Activated CD4-positive, alpha-beta memory T cell treated with anti-CD3 and anti-CD28 coated beads for 36 hours (primary cell): ENCODE results near the gene WIPF3. TPM values are rescaled to one million over a fixed set of nuclear protein-coding genes. Genes with fewer than 3 reads are reported as not detected.
"Not testable (repeated sequence)": the region's sequence is repeated elsewhere in the genome, so short reads cannot be mapped to it uniquely, and the experiment has no call there.

Source experiments
- CTCF ChIA-PET: fragments of 350-600 bp; sonication (Branson Sonifier 250); formaldehyde crosslinking; loops from one replicate; lab custom pipeline; 2021; ENCODE audit warnings: antibody characterized with exemption, inconsistent platforms; lab: Charles Lee
- POLR2A ChIA-PET: fragments of 350-600 bp; sonication (Branson Sonifier 250); formaldehyde crosslinking; loops from one replicate; lab custom pipeline; 2021; ENCODE audit warnings: antibody characterized with exemption; lab: Charles Lee
- DNase-seq: peaks from one replicate; pipeline ENCODE4 v3.0.0-alpha.2; 2020
- H3K27ac Mint-ChIP-seq: one replicate; pipeline ENCODE4 v1.8.0; 2021; ENCODE audit warnings: mixed read lengths
- H3K27me3 Mint-ChIP-seq: one replicate; pipeline ENCODE4 v1.8.0; 2021; ENCODE audit warnings: mixed read lengths
- H3K36me3 Mint-ChIP-seq: one replicate; pipeline ENCODE4 v1.8.0; 2021; ENCODE audit warnings: mixed read lengths
- H3K4me1 Mint-ChIP-seq: one replicate; pipeline ENCODE4 v1.8.0; 2021; ENCODE audit warnings: low read depth, mixed read lengths
- H3K4me3 Mint-ChIP-seq: one replicate; pipeline ENCODE4 v1.8.0; 2021; ENCODE audit warnings: mild to moderate bottlenecking, mixed read lengths
- H3K9me3 Mint-ChIP-seq: one replicate; pipeline ENCODE4 v1.8.0; 2021; ENCODE audit warnings: mixed read lengths
- intact Hi-C: fragments of 100-400 bp; cut with micrococcal nuclease; formaldehyde crosslinking; loops from one replicate; pipeline ENCODE4 v1.15.1; 2023
- total RNA-seq, 2 experiments: library from RNA; stranded (reverse); gene quantifications; one replicate each; pipeline ENCODE4 v1.2.3, GENCODE V29; 2021

The WIPF3 gene
- total RNA-seq, 2 experiments from 2014 or later, result not detected

GRCh38 chr7:29955799-29956486 lies 149.6 kb downstream of the WIPF3 start:
- intact Hi-C loops, result loop anchor here (10.0 kb wide), 1 partner anchor 99 kb away; no protein-coding TSS in a partner anchor
- Mint-ChIP-seq H3K27ac (no peak overlapping the region), H3K9me3 (no peaks in the 10 kb centered on the region), H3K4me3 (no peak overlapping the region), H3K4me1 (peaks cover 10% of the 10 kb centered on the region), H3K36me3 (no peaks in the 10 kb centered on the region), H3K27me3 (peaks cover 9% of the 10 kb centered on the region)
- peak; percentile 33 for DNase-seq
- ChIA-PET POLR2A (no interaction called here), CTCF (interaction anchor here (0.9 kb wide), 1 partner anchor 106 kb away, joined by 4 read pairs; no protein-coding TSS in a partner anchor)

- ChIA-PET POLR2A (no interaction called here), CTCF (interaction anchor here (0.9 kb wide), 2 partner anchors 106 kb away, joined by 3 to 4 read pairs; no protein-coding TSS in a partner anchor)
- H3K27me3 Mint-ChIP-seq, result peaks cover 6% of the 10 kb centered on the region
- no peak for DNase-seq
- H3K36me3 Mint-ChIP-seq, result no peaks in the 10 kb centered on the region
- no peak overlapping the region for H3K27ac Mint-ChIP-seq
- peaks cover 10% of the 10 kb centered on the region for H3K4me1 Mint-ChIP-seq
- intact Hi-C loops, result loop anchor here (10.0 kb wide), 1 partner anchor 98 kb away; no protein-coding TSS in a partner anchor
- H3K4me3 Mint-ChIP-seq, result no peak overlapping the region
- no peaks in the 10 kb centered on the region for H3K9me3 Mint-ChIP-seq
Observed at GRCh38 chr7:29956487-29956836, 150.2 kb downstream of the WIPF3 start.

GRCh38 chr7:29957521-29958310 lies 151.4 kb downstream of the WIPF3 start:
- no peak overlapping the region for H3K4me3 Mint-ChIP-seq
- no peak overlapping the region for H3K27ac Mint-ChIP-seq
- H3K36me3 Mint-ChIP-seq, result no peaks in the 10 kb centered on the region
- intact Hi-C loops, result loop anchor here (10.0 kb wide), 1 partner anchor 97 kb away; no protein-coding TSS in a partner anchor
- POLR2A ChIA-PET, result no interaction called here
- DNase-seq, result no peak
- H3K9me3 Mint-ChIP-seq, result no peaks in the 10 kb centered on the region
- CTCF ChIA-PET, result interaction anchor here (0.9 kb wide), 1 partner anchor 105 kb away, joined by 3 read pairs; no protein-coding TSS in a partner anchor
- H3K27me3 Mint-ChIP-seq, result peaks cover 6% of the 10 kb centered on the region
- peaks cover 10% of the 10 kb centered on the region for H3K4me1 Mint-ChIP-seq

- intact Hi-C loops, result loop anchor here (10.0 kb wide), 1 partner anchor 96 kb away; no protein-coding TSS in a partner anchor
- Mint-ChIP-seq H3K4me1 (peaks cover 10% of the 10 kb centered on the region), H3K27me3 (peaks cover 6% of the 10 kb centered on the region), H3K27ac (no peak overlapping the region), H3K36me3 (no peaks in the 10 kb centered on the region), H3K4me3 (no peak overlapping the region), H3K9me3 (no peaks in the 10 kb centered on the region)
- POLR2A ChIA-PET, result no interaction called here
- CTCF ChIA-PET, result interaction anchor here (0.6 kb wide), 1 partner anchor 77 kb away, joined by 3 read pairs; no protein-coding TSS in a partner anchor
- no peak for DNase-seq
Observed at GRCh38 chr7:29958667-29959358, 152.5 kb downstream of the WIPF3 start.

- H3K36me3 Mint-ChIP-seq, DNase-seq, H3K4me3 Mint-ChIP-seq, POLR2A ChIA-PET, H3K27ac Mint-ChIP-seq, H3K9me3 Mint-ChIP-seq, intact Hi-C loops, CTCF ChIA-PET, H3K4me1 Mint-ChIP-seq, H3K27me3 Mint-ChIP-seq: not testable (repeated sequence)
Observed at GRCh38 chr7:29961611-29962010, 155.3 kb downstream of the WIPF3 start.

- H3K9me3 Mint-ChIP-seq, result no peaks in the 10 kb centered on the region
- no peak for DNase-seq
- intact Hi-C loops, result no loop called here
- H3K27ac Mint-ChIP-seq, result no peak overlapping the region
- no peaks in the 10 kb centered on the region for H3K4me1 Mint-ChIP-seq
- peaks cover 6% of the 10 kb centered on the region for H3K27me3 Mint-ChIP-seq
- H3K4me3 Mint-ChIP-seq, result no peak overlapping the region
- POLR2A ChIA-PET, result no interaction called here
- no peaks in the 10 kb centered on the region for H3K36me3 Mint-ChIP-seq
- CTCF ChIA-PET, result no interaction called here
Observed at GRCh38 chr7:29962035-29962434, 155.7 kb downstream of the WIPF3 start.

GRCh38 chr7:29965030-29965429 lies 158.7 kb downstream of the WIPF3 start:
- POLR2A ChIA-PET, result no interaction called here
- Mint-ChIP-seq H3K27me3 (peaks cover 6% of the 10 kb centered on the region), H3K9me3 (no peaks in the 10 kb centered on the region), H3K36me3 (no peaks in the 10 kb centered on the region), H3K27ac (no peak overlapping the region), H3K4me1 (peaks cover 3% of the 10 kb centered on the region), H3K4me3 (no peak overlapping the region)
- intact Hi-C loops, result no loop called here
- CTCF ChIA-PET, result no interaction called here
- DNase-seq, result no peak

Other genes with a start within 250 kb of the WIPF3 start
- gene PRR15, start 242.7 kb upstream of the WIPF3 start, total RNA-seq, result not detected
- 1 to 10 TPM; 1.6 to 2.1 TPM for gene SCRN1, start 183.3 kb downstream of the WIPF3 start, total RNA-seq
- gene FKBP14, start 220.2 kb downstream of the WIPF3 start, total RNA-seq, result 1 to 10 TPM; 6.3 to 7.9 TPM
- 10 to 100 TPM in 1 of 2 experiments, 1 to 10 TPM in 1; 9.4 to 10.1 TPM for gene PLEKHA8, start 221.9 kb downstream of the WIPF3 start, total RNA-seq